ENCODE data around the gene HOXC4.

HOXC4 gene

DNA sequence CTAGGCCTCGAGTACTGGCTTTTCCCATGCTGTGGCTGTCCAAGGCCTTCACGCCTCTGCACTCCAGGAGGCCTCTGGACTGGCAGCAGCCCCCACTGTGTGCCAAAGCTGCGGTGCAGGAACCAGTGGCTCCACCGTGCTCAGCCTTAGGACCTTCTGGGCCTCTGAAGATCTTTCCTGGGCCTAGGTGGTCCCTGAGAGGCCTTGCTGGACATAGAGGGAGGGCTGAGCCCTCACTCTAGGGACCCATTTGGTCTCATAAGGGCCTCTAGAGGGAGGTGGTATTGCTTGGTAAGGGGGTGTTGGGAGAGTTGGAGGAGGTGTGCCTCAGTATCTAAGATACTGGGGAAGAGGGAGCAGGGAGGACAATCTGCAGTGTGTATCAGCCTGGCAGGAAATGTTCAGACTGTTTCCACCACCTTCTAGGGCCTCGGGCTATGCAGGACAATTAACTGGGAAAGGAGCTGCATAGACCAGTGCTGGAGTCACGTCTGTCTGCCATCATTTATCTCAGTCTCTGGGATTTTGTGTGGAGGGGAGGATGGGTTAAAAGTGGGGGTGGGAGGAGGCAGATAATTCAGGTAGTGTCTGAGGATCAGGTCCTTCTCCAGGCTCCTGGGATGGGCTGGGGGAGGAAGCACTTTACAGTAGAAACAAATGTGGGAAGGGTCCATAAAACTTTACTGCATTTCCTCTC, 17.9 kb upstream of the HOXC4 start:
- no peak overlapping the region for H3K27ac ChIP-seq
- DNase-seq (ENCODE audit: low spot score) = no peak
- TF ChIP-seq, protein P1, sequence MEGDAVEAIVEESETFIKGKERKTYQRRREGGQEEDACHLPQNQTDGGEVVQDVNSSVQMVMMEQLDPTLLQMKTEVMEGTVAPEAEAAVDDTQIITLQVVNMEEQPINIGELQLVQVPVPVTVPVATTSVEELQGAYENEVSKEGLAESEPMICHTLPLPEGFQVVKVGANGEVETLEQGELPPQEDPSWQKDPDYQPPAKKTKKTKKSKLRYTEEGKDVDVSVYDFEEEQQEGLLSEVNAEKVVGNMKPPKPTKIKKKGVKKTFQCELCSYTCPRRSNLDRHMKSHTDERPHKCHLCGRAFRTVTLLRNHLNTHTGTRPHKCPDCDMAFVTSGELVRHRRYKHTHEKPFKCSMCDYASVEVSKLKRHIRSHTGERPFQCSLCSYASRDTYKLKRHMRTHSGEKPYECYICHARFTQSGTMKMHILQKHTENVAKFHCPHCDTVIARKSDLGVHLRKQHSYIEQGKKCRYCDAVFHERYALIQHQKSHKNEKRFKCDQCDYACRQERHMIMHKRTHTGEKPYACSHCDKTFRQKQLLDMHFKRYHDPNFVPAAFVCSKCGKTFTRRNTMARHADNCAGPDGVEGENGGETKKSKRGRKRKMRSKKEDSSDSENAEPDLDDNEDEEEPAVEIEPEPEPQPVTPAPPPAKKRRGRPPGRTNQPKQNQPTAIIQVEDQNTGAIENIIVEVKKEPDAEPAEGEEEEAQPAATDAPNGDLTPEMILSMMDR (conservative IDR thresholded peaks at IDR 0.05; ENCODE audit: low read depth) = no peak
- CTCF ChIA-PET = interaction anchor here (0.6 to 1.5 kb wide), 4 partner anchors 14 to 172 kb away, joined by 3 to 4 read pairs (median 3); no protein-coding TSS in a partner anchor
- POLR2A ChIA-PET (ENCODE audit: low non-redundant PET) = no interaction called here

DNA sequence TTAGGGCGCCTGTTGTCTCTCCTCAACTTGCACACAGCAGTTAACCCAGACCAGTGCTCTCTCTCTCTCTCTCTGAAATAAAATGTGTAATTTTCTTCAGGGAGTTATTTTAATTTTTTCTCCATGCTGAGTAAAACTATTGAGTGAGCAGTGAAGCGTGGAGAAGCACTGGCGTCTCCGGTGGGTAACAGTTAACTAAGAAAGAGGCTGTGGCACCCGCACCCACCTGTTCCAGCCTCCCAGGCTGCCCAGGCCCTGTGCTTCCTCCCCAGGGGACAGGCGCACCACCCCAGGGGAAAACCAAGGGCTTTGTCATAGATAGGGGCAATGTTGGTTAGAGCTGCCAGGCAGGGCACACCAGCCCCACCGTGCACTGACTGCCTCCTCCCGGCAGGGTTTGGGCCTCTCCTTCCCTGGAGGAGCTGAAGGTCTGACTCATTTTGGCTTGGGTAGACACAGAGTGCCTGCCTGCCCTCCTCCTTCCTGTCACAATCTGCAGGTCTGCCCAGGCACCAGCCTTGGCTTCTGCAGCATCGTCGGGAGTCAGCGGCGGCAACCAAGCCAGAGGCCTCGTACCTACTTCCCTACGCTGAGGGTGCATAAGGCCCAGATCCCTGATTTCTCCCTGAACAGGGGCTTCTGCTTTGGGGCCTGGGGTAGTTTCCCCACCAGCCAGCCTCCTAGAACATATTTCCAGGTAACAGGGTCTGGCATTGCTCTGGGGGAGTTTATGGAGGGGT, 16.8 kb upstream of the HOXC4 start:
- DNase-seq (ENCODE audit: low spot score) = no peak
- POLR2A ChIA-PET (ENCODE audit: low non-redundant PET) = no interaction called here
- TF ChIP-seq, protein P1 (conservative IDR thresholded peaks at IDR 0.05; ENCODE audit: low read depth) = no peak
- CTCF ChIA-PET = interaction anchor here (0.7 to 1.3 kb wide), 3 partner anchors 23 to 171 kb away, joined by 3 read pairs; no protein-coding TSS in a partner anchor
- H3K27ac ChIP-seq = no peak overlapping the region

- no peak for DNase-seq (ENCODE audit: low spot score)
- TF ChIP-seq, protein P1 (conservative IDR thresholded peaks at IDR 0.05; ENCODE audit: low read depth) = no peak
- ChIA-PET CTCF (interaction anchor here (0.6 to 1.4 kb wide), 3 partner anchors 22 to 164 kb away, joined by 3 to 5 read pairs (median 3); no protein-coding TSS in a partner anchor), POLR2A (ENCODE audit: low non-redundant PET) (no interaction called here)
- no peak overlapping the region for H3K27ac ChIP-seq
These were observed 16.0 kb upstream of the HOXC4 start for GRCh38 chr12:54037360-54038283.

GRCh38 chr12:54038284-54038870, 15.3 kb upstream of the HOXC4 start:
- H3K27ac ChIP-seq = peak overlapping the region; percentile 45; the same call in 1 of the 2 replicates
- TF ChIP-seq, protein P1 (conservative IDR thresholded peaks at IDR 0.05; ENCODE audit: low read depth) = no peak
- no peak for DNase-seq (ENCODE audit: low spot score)
- ChIA-PET CTCF (interaction anchor here (0.6 to 1.4 kb wide), 3 partner anchors 108 to 163 kb away, joined by 3 to 5 read pairs (median 3); no protein-coding TSS in a partner anchor), POLR2A (ENCODE audit: low non-redundant PET) (no interaction called here)

- ChIA-PET POLR2A (ENCODE audit: low non-redundant PET) (no interaction called here), CTCF (interaction anchor here (0.7 to 1.4 kb wide), 2 partner anchors 120 to 162 kb away, joined by 3 to 5 read pairs; no protein-coding TSS in a partner anchor)
- H3K27ac ChIP-seq = peak overlapping the region; percentile 45; the same call in 1 of the 2 replicates
- TF ChIP-seq, protein P1 (conservative IDR thresholded peaks at IDR 0.05; ENCODE audit: low read depth) = no peak
- no peak for DNase-seq (ENCODE audit: low spot score)
These were observed 14.7 kb upstream of the HOXC4 start for GRCh38 chr12:54038871-54039414.

All from RWPE1 (cell line).